NCI-H1417 treated with DMSO at 0.1 percent for 48 hours (cell line): ENCODE results near the gene MT1M.
"Not testable (repeated sequence)": the region's sequence is repeated elsewhere in the genome, so short reads cannot be mapped to it uniquely, and the experiment has no call there.

ENCODE experiments used
- DNase-seq: peaks from one replicate; lab custom pipeline; 2025; lab: John Stamatoyannopoulos, UW

Gene MT1M

GRCh38 chr16:56674570-56674969, 42.1 kb downstream of the MT1M start:
- DNase-seq: not testable (repeated sequence)

- no peak for DNase-seq
Observed at GRCh38 chr16:56675685-56676210, 43.3 kb downstream of the MT1M start.

DNA sequence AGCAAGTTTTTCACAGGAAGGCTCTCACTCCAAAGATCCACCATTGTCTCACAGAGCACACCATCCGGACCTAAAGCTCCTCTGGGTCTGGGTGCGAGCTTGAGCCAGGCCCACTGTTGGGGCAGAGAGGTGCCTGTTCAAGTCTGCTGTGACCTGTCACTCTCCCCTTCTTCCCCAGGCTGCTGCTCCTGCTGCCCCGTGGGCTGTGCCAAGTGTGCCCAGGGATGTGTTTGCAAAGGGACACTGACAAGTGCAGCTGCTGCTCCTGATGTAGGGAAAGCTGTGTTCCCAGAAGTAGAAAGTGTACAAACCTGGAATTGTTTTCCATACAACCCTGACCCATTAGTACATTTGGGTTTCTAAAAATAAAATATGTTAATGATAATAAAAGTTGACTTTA, 45.0 kb downstream of the MT1M start:
- no peak for DNase-seq

DNA sequence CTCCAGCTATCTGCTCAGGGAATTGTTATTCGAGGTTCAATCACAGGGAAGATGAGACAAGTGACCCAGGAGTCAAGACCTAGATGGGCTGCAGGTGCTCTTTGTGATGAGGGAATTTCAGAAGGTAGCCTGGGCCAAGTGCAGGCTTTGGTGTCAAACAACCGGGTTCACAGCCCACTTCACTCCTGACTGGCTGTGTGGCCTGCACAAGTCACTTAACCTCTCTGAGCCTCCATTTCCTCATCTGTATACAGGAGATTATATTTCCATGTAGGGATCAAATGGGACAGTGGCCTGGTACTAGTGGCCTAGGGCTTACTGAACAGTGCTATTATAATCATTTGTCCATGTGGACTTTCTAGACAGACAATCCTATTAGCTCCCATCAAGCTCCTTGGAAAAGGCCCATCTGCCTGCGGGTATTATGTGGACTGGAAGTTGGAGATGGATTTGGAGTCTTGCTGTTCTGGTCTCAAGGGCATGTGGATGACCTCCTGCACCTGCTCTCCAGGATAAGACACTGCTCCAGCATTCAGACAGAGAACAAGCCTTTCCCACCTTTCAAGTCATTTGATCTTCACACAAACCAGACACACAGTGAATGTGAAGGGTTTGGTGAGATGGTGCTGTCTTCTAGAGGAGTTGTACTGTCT, 46.7 kb downstream of the MT1M start:
- DNase-seq: no peak

GRCh38 chr16:56679818-56680217, 47.4 kb downstream of the MT1M start:
- DNase-seq: no peak

DNA sequence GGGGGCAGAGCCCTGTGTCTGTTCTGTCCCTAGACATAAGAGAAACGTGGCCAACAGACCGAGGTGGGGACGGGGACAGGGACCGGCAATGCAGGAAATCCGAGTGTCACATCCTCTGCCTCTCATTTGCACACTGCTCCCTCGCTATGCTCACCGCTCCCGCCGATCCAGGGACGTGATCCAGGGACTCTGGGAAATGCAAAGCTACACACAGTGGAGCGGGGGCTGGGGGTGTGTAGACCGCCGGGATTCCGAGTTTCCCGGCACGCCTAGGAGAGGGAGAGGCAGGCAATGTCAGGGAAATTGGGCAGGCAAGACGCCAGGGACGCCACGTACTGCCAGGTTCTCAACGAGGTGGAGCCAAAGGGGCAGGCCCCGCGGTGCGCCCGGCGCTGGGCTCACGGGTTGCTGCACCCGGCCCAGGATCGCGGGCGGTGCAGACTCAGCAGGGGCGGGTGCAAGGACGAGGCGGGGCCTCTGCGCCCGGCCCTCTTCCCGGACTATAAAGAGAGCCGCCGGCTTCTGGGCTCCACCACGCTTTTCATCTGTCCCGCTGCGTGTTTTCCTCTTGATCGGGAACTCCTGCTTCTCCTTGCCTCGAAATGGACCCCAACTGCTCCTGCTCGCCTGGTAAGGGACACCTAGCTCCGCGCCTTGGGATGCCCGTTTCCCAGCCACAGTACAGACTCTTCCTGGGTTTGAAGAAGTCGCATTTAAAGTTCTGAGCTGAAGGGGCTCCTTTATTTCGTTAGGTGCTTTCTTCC, 49.7 kb downstream of the MT1M start, which contains the start of gene MT1X:
Gene MT1X, plus strand, starts transcription at position 532 of the 764 bp plus-strand sequence. Its CDS starts 71 bp downstream, at position 603.
- DNase-seq: peak; percentile 4

- no peak for DNase-seq
Observed at GRCh38 chr16:56682703-56683397, 50.4 kb downstream of the MT1M start.
